GM12878 (cell line): ENCODE measurements around the gene MDC1. TPM values are rescaled to one million over a fixed set of nuclear protein-coding genes. Genes with fewer than 3 reads are reported as not detected.

ENCODE experiments used
- ASH2L ChIP-seq: fragments of 300-600, 200-600 bp; sonication (generic); IDR thresholded peaks from 2 replicates; pipeline ENCODE4 v1.6.1; 2017; ENCODE audit warnings: low read depth, mild to moderate bottlenecking, borderline replicate concordance
- BHLHE40 ChIP-seq, 2 experiments: fragments of 450-650 bp in 1 of 2; IDR thresholded peaks; 2 replicates each; pipeline ENCODE4 v1.6.1; 2011 to 2017; ENCODE audit warnings: low read depth in 2 of 2, borderline replicate concordance in 1 of 2, improper control_type of control experiment in 1 of 2, low read length in 1 of 2, mild to moderate bottlenecking in 1 of 2
- BMI1 ChIP-seq: fragments of 450-650 bp; IDR thresholded peaks from 2 replicates; pipeline ENCODE4 v1.6.1; 2016; ENCODE audit warnings: mild to moderate bottlenecking, moderate library complexity, borderline replicate concordance
- CBFB ChIP-seq: IDR thresholded peaks from 2 replicates; pipeline ENCODE4 v1.6.1; 2016; ENCODE audit warnings: antibody characterized with exemption, low read depth
- E4F1 ChIP-seq: fragments of 450-650 bp; IDR thresholded peaks from 2 replicates; pipeline ENCODE4 v1.6.1; 2018; ENCODE audit warnings: borderline replicate concordance, mild to moderate bottlenecking; ENCODE audit not compliant: partially characterized antibody
- EP300 ChIP-seq, 2 experiments: fragments of 150-350 bp in 1 of 2; IDR thresholded peaks; 2 replicates each; pipeline ENCODE4 v1.6.1; 2011 to 2012; ENCODE audit warnings: low read depth in 2 of 2, low read length in 2 of 2, borderline replicate concordance in 1 of 2, improper control_type of control experiment in 1 of 2, inconsistent platforms in 1 of 2; ENCODE audit not compliant: control insufficient read depth in 1 of 2
- HDAC6 ChIP-seq: fragments of 200-600 bp; sonication (generic); IDR thresholded peaks from one replicate; pipeline ENCODE4 v1.8.0; 2017; ENCODE audit warnings: antibody characterized with exemption; ENCODE audit not compliant: unreplicated experiment
- HDGF ChIP-seq: fragments of 450-650 bp; IDR thresholded peaks from 2 replicates; pipeline ENCODE4 v1.6.1; 2016; ENCODE audit warnings: antibody characterized with exemption
- HSF1 ChIP-seq: fragments of 150-350 bp; IDR thresholded peaks from 2 replicates; pipeline ENCODE4 v1.6.1; 2014; ENCODE audit warnings: mild to moderate bottlenecking, low read depth, low read length
- IRF4 ChIP-seq: IDR thresholded peaks from 2 replicates; pipeline ENCODE4 v1.6.1; 2011; ENCODE audit warnings: low read depth, low read length
- MXI1 ChIP-seq: fragments of 150-350 bp; IDR thresholded peaks from 2 replicates; pipeline ENCODE4 v1.6.1; 2011; ENCODE audit warnings: low read depth, mild to moderate bottlenecking, inconsistent platforms, low read length, improper control_type of control experiment
- RB1 ChIP-seq: fragments of 450-650 bp; formaldehyde crosslinking; IDR thresholded peaks from 2 replicates; pipeline ENCODE4 v1.6.1; 2017; ENCODE audit warnings: mild to moderate bottlenecking, borderline replicate concordance
- RCOR1 ChIP-seq: conservative IDR thresholded peaks from 2 replicates; pipeline ENCODE4 v1.6.1; 2012; ENCODE audit warnings: low read depth, low read length, improper control_type of control experiment
- SIX5 ChIP-seq: IDR thresholded peaks from 2 replicates; pipeline ENCODE4 v1.6.1; 2011; ENCODE audit warnings: mild to moderate bottlenecking, low read depth, low read length, moderate library complexity; ENCODE audit not compliant: severe bottlenecking
- SKIL ChIP-seq: fragments of 450-650 bp; IDR thresholded peaks from 2 replicates; pipeline ENCODE4 v1.6.1; 2017; ENCODE audit warnings: mild to moderate bottlenecking, low read depth, inconsistent platforms; ENCODE audit not compliant: poor library complexity, severe bottlenecking
- SRF ChIP-seq, 2 experiments: IDR thresholded peaks; 2 replicates each; pipeline ENCODE4 v1.6.1; 2011; ENCODE audit warnings: low read depth in 2 of 2, low read length in 2 of 2, mild to moderate bottlenecking in 1 of 2, moderate library complexity in 1 of 2
- STAT1 ChIP-seq: fragments of 450-650 bp; conservative IDR thresholded peaks from 2 replicates; pipeline ENCODE4 v1.6.1; 2014; ENCODE audit warnings: antibody characterized with exemption, mild to moderate bottlenecking
- SUPT20H ChIP-seq: IDR thresholded peaks from 2 replicates; pipeline ENCODE4 v1.6.1; 2011; ENCODE audit warnings: low read depth, mild to moderate bottlenecking, low read length, moderate library complexity, borderline replicate concordance; ENCODE audit not compliant: control insufficient read depth
- ZNF384 ChIP-seq: IDR thresholded peaks from 2 replicates; pipeline ENCODE4 v1.6.1; 2012; ENCODE audit warnings: low read depth, mild to moderate bottlenecking, low read length, improper control_type of control experiment, borderline replicate concordance
- polyA plus RNA-seq, 11 experiments: library from polyadenylated mRNA; depleted of rRNA in 4 of 11; unstranded in 6 of 11; stranded (reverse) in 5 of 11; fragments of >200 nt; fragmentation: Nextera tagmentation in 4 of 11; fragmentation: Illumina TruSeq in 1 of 11; extraction: Ambion mirVana in 4 of 11; extraction: Trizol in 1 of 11; gene quantifications; 1 replicate in 1 of 11; 2 replicates in 10 of 11; pipeline versions ENCODE4 v1.2.1 to v1.2.3, GENCODE V29; 2011 to 2016; ENCODE audit warnings: inconsistent platforms in 2 of 11, missing spikeins in 2 of 11, low read depth in 1 of 11
- total RNA-seq, 4 experiments: library from RNA; depleted of rRNA in 3 of 4; stranded (reverse); fragments of >200 nt in 3 of 4; fragmentation: Illumina TruSeq in 1 of 4; extraction: Trizol in 1 of 4; gene quantifications; 2 replicates each; pipeline versions ENCODE4 v1.2.1 to v1.2.3, GENCODE V29; 2013 to 2021
- TF ChIP-seq, protein P1 (sequence below): IDR thresholded peaks from 2 replicates; pipeline ENCODE4 v1.6.1; 2012; ENCODE audit warnings: low read depth, low read length, improper control_type of control experiment

Gene MDC1
- total and polyA plus RNA-seq, 10 of the 15 experiments (the other 5 are each of a cell fraction or from before 2014, with no cell fraction given), result 5.1 to 62.5 (median 22.4) TPM

GRCh38 chr6:30742316-30743098, 25.4 kb upstream of the MDC1 start, which contains the start of gene FLOT1 (continued):
- no peak for TF ChIP-seq HSF1
- no peak for TF ChIP-seq MXI1
- TF ChIP-seq HDGF, result no peak
- peak in 1 of 2 experiments; percentile 12; a peak in 1 of 4 replicates for TF ChIP-seq EP300 (IDR thresholded peaks at IDR 0.05; ENCODE audit: borderline replicate concordance in 1 of 2, control insufficient read depth in 1 of 2, low read depth in 2 of 2, low read length in 2 of 2)
- TF ChIP-seq ZNF384, result no peak
- TF ChIP-seq, protein P1, sequence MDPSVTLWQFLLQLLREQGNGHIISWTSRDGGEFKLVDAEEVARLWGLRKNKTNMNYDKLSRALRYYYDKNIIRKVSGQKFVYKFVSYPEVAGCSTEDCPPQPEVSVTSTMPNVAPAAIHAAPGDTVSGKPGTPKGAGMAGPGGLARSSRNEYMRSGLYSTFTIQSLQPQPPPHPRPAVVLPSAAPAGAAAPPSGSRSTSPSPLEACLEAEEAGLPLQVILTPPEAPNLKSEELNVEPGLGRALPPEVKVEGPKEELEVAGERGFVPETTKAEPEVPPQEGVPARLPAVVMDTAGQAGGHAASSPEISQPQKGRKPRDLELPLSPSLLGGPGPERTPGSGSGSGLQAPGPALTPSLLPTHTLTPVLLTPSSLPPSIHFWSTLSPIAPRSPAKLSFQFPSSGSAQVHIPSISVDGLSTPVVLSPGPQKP, result 0 out of 2 replicates have a peak, but pooled peaks have one; percentile 34
- peak; percentile 41; the same call in 1 of the 2 replicates for TF ChIP-seq RB1
- TF ChIP-seq RCOR1, result 0 out of 2 replicates have a peak, but pooled peaks have one; percentile 18
- no peak for TF ChIP-seq SKIL
- no peak for TF ChIP-seq HDAC6
- TF ChIP-seq BMI1, result 0 out of 2 replicates have a peak, but pooled peaks have one; percentile 14
- TF ChIP-seq SUPT20H, result no peak
- TF ChIP-seq SRF (IDR thresholded peaks at IDR 0.05; ENCODE audit: low read depth in 2 of 2, low read length in 2 of 2), result 0 out of 4 replicates have a peak, but pooled peaks of 1 of the 2 experiments have one; percentile 16
- no peak for TF ChIP-seq STAT1
- no peak for TF ChIP-seq ASH2L
- TF ChIP-seq SIX5, result no peak
- 0 out of 2 replicates have a peak, but pooled peaks have one; percentile 12 for TF ChIP-seq IRF4
- peak; percentile 83 for TF ChIP-seq CBFB
- no peak for TF ChIP-seq E4F1
- TF ChIP-seq BHLHE40 (IDR thresholded peaks at IDR 0.05; ENCODE audit: borderline replicate concordance in 1 of 2, low read depth in 2 of 2, low read length in 1 of 2), result peak; percentile 34 to 74; a peak in 3 of 4 replicates
